ENCODE results near the gene ANAPC2.

DNA sequence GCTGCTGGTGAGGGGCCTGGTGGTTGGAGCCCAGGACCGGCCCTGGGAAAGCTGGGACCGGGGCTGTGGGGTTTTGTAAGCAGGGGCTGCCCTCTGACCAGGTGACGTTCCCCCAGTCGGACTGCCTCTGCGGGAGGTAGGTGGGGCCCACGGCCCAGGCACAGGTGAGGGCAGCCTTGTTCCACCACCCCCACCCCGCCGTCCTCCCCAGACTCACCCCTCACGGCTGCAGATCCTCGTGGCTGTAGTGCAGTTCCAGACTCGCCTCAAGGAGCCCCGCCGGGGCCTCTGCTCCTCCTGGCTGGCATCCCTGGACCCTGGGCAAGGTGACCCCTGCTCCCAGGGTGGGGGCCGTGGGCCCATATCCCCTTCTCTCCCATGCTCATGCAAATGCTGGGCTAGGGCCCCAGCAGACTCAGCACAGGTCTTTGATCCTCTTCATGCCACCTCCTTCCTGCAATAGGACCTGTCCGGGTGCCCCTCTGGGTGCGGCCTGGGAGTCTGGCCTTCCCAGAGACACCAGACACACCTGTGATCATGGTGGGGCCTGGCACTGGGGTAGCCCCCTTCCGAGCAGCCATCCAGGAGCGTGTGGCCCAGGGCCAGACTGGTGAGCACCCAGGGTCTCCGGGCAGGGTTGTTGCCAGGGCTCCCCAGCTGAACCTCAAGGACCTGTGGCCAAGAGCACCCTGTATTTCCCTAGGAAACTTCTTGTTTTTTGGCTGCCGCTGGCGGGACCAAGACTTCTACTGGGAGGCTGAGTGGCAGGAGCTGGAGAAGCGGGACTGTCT, 27.0 kb upstream of the ANAPC2 start:
- TF ChIP-seq, protein P1, sequence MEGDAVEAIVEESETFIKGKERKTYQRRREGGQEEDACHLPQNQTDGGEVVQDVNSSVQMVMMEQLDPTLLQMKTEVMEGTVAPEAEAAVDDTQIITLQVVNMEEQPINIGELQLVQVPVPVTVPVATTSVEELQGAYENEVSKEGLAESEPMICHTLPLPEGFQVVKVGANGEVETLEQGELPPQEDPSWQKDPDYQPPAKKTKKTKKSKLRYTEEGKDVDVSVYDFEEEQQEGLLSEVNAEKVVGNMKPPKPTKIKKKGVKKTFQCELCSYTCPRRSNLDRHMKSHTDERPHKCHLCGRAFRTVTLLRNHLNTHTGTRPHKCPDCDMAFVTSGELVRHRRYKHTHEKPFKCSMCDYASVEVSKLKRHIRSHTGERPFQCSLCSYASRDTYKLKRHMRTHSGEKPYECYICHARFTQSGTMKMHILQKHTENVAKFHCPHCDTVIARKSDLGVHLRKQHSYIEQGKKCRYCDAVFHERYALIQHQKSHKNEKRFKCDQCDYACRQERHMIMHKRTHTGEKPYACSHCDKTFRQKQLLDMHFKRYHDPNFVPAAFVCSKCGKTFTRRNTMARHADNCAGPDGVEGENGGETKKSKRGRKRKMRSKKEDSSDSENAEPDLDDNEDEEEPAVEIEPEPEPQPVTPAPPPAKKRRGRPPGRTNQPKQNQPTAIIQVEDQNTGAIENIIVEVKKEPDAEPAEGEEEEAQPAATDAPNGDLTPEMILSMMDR (IDR thresholded peaks at IDR 0.05): no peak
- TF ChIP-seq ELF4 (CRISPR knock-in tag; IDR thresholded peaks at IDR 0.05; ENCODE audit: low read depth) (no peak), SMAD3 (CRISPR knock-in tag; IDR thresholded peaks at IDR 0.05; ENCODE audit: borderline replicate concordance) (no peak), ESRRA (CRISPR knock-in tag; IDR thresholded peaks at IDR 0.05; ENCODE audit: borderline replicate concordance) (no peak)
- TF ChIP-seq, protein P2, sequence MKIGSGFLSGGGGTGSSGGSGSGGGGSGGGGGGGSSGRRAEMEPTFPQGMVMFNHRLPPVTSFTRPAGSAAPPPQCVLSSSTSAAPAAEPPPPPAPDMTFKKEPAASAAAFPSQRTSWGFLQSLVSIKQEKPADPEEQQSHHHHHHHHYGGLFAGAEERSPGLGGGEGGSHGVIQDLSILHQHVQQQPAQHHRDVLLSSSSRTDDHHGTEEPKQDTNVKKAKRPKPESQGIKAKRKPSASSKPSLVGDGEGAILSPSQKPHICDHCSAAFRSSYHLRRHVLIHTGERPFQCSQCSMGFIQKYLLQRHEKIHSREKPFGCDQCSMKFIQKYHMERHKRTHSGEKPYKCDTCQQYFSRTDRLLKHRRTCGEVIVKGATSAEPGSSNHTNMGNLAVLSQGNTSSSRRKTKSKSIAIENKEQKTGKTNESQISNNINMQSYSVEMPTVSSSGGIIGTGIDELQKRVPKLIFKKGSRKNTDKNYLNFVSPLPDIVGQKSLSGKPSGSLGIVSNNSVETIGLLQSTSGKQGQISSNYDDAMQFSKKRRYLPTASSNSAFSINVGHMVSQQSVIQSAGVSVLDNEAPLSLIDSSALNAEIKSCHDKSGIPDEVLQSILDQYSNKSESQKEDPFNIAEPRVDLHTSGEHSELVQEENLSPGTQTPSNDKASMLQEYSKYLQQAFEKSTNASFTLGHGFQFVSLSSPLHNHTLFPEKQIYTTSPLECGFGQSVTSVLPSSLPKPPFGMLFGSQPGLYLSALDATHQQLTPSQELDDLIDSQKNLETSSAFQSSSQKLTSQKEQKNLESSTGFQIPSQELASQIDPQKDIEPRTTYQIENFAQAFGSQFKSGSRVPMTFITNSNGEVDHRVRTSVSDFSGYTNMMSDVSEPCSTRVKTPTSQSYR (CRISPR knock-in tag; IDR thresholded peaks at IDR 0.05): no peak

All from WTC11 (cell line).